GM21786 (cell line): Measurements from ENCODE around the gene ADAMTS19.
"Not testable (repeated sequence)": the region's sequence is repeated elsewhere in the genome, so short reads cannot be mapped to it uniquely, and the experiment has no call there.

Experiments
- ATAC-seq: cut with Tn5 transposase; IDR thresholded peaks from one replicate; pipeline ENCODE4 v1.9.1; 2021; ENCODE audit not compliant: unreplicated experiment

Gene ADAMTS19

DNA sequence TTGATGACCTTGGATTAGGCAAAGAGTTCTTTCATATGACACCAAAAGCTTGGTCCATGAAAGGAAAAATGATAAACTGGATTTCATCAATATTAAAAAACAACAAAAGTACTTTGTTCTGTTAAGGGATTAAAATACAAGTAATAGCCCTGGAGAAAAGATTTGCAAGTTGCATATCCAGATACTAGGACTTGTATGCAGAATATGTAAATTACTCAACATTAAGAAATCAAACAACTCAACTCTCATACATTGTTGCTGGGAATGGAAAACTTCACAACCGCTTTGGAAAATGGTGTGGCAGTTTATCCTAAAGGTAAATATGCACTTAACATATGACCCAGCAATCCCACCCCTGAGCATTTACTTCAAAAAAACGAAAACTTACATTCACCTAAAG, 112.0 kb downstream of the ADAMTS19 start:
- ATAC-seq = no peak

DNA sequence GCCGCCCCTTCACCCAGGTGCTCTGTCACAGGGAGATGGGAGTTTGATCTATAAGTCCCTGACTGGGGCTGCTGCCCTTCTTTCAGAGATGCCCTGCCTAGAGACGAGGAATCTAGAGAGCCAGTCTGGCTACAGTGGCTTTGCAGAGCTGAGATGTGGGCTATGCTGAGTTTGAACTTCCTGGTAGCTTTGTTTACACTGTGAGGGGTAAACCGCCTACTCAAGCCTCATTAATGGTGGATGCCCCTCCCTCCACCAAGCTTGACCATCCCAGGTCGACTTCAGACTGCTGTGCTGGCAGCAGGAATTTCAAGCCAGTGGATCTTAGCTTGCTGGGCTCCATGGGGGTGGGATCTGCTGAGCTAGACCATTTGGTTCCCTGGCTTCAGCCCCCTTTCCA, 124.4 kb downstream of the ADAMTS19 start:
- not testable (repeated sequence) for ATAC-seq

DNA sequence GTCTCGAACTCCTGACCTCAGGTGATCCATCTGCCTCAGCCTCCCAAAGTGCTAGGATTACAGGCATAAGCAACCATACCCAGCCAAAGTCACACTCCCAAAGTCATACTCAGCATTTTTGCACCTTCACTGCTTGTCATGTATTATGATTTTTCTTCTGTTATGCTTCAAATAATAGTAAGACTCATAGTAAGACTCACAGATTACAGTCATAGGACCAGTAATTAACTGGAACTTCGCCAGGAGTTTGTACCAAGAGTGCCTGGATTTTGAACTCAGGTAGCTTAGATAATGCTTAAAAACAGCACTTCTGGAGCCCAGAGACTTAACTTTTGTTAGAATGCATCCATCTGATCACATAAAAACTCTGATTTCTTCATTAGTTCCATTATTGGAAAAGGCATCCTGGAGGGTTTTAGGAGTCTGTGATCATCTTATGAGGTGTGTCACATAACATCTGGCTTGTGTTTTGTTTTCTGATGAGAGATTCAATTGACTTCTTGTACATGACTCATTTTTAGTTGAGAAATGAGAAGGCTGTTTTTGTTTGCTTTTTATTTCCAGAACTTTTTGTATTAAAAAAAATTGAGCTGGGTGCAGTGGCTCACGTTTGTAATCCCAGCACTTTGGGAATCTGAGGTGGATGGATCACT, 131.5 kb downstream of the ADAMTS19 start:
- ATAC-seq = no peak

DNA sequence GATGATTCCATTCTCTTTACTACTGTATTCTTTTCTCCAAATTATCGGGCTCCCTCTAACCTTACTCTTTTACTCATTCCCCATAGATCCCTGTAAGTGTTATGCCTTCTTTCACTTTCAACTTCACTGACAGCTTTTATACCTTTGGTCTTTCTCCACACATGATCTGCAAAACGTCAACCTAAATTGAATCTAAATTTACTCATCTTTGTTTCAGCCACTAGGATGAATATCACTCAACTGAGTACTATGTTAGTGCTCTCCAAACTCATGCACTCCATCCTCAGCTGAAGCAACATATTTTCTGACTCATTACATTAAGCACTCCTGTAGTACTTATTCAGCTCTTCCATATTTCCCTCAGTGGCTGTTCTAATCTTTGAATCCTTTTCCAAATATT, 133.4 kb downstream of the ADAMTS19 start:
- ATAC-seq = no peak

DNA sequence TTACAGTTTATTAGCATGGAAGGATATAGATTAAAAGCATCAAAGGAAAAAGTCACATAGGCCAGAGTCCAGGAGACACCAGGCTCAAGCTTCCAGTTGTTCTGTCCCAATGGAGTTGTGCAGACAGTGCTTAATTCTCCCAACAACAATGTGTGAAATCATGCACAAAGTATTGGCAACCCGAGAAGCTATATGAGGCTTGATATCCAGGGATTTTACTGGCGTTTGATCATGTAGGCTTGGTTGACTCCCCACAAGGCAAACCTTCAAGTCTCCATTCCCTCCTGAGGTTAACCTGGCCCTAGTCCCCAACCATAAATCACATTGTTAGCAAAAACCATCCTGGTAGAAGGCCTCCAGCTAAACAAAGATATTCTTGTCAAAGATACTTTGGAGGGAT, 141.5 kb downstream of the ADAMTS19 start:
- no peak for ATAC-seq

DNA sequence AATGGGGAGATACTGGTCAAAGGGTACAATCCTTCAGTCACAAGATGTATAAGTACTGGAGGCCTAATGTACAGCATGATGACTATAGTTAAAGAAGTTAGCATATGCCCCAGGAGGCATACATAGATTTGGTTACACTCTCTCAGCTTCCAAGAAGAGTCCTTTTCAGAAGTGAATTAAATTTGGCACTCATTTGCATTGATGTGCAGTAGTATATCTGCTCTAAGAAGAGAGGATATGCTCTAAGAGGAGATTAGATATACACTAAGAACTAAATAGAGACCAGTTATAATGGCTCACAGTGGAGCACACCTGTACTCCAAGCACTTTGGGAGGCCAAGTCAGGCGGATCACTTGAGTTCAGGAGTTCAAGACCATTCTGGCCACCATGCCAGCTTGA, 148.3 kb downstream of the ADAMTS19 start:
- no peak for ATAC-seq

DNA sequence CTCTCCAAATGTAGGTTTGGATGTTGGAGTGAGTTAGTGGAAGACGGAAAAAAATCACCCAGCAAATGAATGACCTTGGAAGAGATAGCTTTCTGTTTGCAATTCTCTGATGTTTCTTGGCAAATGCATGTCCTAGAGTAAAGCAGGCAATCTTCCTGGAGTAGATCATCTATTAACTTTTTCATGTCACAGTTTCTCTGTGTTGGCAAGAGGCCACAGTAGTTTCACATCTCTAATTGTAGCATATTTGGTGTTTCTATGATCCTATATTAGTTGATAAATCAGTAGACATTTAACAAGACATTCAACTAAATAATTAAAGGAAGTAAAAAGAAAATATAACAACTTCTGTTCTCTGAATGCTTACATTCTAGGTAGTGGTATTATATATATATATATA, 149.6 kb downstream of the ADAMTS19 start:
- no peak for ATAC-seq

DNA sequence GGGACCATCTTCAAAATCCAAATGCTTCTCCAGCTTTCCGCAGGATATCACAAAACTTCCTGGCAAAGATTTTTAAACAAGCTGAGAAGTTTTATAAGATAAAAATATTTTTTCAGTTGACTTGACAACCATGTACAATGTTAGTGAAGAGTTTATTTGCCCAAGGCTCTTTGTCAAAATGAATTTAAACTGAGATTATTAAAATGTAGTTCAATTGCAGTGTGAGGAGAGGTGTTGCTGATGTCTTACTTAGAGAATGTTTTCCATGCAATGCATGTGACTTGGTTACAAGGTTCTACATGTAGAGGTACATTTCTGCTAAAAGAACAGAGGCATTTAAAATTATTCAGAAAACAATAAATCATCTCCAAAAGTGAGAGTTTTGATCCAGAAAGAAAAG, 156.4 kb downstream of the ADAMTS19 start:
- no peak for ATAC-seq

DNA sequence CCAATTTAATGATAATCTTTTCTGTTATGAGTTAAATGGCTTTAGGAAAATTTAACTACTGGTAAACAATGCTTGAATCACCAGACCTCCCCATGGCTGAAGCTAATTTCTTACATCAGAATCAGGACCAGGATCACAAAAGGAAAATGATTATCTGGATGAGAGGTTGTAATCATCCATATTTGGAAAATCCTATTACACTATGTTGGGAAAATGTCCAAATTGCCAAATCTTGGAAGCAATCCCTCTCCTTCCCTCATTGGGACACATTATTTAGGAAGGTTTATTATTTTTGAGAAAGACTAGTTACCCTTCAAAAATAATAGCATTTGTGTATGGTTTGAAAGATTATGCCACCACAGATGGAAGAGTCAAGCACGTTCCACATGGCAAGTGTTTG, 157.1 kb downstream of the ADAMTS19 start:
- ATAC-seq = no peak

DNA sequence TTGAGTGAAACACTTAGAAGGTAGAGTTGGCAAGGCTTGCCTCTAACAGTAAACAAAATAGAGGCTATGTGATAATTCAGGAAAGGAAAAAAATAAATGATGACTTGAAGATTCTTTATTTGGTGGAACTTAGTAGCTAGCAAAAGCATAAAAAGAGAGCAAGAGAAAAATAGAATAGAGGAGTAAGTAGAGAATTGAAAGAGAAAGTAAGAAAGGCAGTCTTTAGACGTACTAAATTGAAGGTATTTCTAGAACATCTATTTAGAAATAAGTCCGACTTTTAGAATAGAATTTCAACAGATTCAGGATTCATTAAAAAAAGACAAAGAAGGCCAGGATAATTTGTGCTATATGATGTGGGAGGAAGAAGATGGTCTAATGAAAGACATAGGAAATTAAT, 159.7 kb downstream of the ADAMTS19 start:
- ATAC-seq = no peak

DNA sequence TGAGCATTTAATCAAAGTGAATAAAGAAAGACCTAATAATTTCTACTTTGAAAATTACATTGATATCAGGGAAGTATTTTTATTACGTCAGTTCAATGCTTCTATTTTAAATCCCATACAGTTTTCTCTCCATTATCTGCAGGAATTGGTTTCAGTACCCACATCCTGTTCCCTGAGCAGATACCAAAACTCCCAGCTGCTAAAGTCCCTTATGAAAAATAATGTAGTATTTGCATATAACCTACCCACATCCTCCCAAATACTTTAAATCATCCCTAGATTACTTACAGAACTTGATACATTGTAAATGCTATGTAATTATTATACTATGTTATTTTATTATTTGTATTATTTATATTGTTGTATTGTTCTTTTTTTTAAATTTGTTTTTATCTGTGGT, 162.4 kb downstream of the ADAMTS19 start:
- no peak for ATAC-seq

DNA sequence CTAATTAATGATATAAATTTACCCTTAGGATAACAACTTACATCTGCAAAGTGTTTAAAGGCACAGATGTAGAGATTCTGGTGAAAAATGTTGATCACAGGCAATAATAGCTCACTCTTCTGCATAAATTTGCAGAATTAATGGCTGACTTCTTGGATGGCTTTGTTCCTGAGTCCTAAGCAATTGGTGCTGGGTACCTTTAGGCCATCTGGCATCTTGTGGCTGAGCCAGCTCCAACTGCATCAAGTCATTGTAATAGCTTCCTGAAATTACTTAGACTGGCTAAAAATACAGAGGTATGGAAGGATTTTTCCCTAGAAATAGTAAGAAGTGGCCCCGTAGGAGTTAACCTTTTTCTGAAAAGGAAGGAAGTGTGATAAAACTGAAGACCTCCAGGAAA, 169.5 kb downstream of the ADAMTS19 start:
- ATAC-seq = no peak

DNA sequence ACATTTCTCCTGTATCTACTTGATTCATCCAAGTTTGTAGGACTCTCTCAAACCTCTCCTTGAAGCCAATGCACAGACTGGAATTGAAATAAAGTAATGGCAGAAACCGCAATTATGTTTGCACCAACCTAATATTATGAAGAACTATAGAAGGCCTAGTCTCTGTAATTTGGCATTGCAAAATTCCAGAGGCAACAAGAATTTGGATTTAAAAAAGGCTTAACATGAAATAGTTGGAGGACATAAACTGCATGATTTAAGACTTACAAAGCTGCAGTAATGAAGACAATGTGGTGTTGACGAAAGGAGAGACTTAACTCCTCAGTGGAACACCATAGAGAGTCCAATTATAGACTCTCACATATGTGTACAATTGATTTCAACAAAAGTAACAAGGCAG, 170.0 kb downstream of the ADAMTS19 start:
- no peak for ATAC-seq

DNA sequence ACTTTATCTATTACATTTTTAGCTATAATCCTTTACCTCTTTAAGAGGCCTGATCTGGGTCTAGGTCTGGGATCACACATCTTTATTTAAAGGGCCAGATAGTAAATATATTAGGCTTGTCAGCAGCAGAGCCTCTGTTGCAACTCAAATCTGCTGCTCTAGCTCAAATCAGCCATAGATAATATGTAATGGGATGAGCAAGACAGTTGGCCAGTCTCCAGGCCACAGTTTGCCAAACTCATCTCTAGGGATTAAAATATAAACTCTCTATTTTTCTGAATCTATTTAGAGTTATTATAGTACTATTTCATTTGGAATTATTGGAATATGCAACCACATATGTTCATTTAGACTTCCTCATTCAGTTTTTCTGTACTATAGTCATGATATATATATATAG, 171.9 kb downstream of the ADAMTS19 start:
- no peak for ATAC-seq

DNA sequence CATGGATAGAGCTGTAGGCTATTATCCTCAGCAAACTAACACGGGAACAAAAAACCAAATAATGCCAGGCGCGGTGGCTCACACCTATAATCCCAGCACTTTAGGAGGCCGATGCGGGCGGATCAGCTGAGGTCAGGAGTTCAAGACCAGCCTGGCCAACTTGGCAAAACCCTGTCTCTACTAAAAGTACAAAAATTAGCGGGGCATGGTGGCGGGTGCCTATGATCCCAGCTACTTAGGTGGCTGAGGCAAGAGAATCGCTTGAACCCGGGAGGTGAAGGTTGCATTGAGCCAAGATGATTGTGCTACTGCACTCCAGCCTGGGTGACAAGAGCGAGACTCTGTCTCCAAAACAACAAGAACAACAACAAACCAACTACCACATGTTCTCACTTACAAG, 177.4 kb downstream of the ADAMTS19 start:
- not testable (repeated sequence) for ATAC-seq

DNA sequence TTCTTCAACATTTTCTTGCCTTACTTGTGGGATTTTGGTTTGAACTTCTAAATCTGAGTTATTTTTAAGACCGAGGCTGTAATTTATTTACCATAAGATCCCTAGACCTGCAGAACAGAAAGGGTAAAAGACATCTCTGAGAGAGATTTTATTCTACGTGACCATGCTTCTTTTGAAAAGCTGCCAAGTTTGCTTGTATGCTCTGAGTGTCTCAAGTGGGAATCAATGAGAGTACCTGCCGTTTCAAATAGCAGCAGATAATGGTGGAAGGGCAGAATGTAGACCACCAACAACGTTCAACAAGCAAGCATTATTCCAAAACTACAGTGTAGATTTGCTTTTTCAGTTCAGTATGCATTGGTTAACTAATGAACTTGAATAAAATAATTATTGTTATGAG, 179.2 kb downstream of the ADAMTS19 start:
- no peak for ATAC-seq

DNA sequence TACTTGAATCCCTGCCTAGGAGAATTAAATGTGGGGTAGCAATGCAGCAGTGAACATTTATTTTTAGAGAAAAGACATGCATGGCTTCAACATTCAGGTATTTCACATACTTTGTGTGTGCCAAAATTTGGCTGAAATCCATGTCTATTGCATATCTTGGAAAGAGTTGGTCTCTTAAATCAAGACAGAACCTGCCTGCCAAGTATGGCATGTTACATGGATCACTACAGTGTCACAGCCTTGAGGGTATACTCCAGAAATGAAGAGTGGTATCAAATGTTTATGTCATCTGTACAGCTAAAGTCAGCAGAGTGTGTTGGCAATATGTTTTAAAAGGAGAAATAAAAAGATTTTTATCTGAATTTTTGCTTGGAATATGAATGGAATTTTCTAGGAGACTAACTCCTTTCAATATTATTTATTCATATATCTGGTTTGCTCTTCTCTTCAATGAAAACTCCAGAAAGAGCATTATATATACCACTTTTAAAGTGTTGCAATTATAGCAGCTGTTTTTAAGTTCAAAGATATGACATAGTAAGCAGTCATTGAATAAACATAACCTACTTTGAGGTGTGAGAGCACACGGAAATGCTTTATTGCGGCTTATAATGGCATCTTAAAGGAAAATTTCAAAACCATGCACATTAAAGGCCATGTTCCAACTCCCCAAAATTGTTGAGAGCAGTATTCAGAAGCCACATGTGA, 192.4 kb downstream of the ADAMTS19 start:
- ATAC-seq = no peak

DNA sequence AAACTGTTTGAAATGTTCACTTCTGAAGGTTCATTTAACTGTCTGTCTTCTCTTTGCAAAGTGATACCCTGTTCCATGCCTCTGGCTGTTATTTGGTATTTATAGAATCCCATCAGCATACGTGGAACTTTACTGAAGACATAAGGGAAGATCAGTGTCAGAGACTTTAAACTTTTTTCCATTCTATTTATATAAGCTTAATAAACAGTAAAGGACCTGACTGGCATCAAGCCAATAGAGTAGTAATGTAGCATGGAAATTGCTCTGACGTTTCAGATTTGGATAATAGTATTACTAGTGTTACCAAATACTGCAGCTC, 192.9 kb downstream of the ADAMTS19 start:
- ATAC-seq = no peak

DNA sequence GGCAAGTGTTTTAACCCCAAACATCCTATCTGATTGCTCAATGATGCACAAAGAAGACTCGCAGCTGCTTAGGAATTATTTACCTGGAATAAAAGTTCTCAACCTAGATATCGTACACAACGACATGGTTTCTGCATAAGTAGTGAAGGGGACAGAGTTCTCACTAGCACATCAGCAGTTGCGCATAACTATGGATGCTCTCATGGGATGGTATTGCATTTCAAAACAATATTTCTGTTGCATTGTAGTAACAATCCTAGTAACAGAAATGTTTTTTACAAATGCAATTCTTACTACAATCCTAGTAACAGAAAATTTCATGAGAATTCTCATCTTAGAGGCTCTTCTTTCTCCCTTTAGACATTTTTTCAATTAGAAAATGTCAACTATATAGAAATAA, 193.3 kb downstream of the ADAMTS19 start:
- ATAC-seq = no peak

DNA sequence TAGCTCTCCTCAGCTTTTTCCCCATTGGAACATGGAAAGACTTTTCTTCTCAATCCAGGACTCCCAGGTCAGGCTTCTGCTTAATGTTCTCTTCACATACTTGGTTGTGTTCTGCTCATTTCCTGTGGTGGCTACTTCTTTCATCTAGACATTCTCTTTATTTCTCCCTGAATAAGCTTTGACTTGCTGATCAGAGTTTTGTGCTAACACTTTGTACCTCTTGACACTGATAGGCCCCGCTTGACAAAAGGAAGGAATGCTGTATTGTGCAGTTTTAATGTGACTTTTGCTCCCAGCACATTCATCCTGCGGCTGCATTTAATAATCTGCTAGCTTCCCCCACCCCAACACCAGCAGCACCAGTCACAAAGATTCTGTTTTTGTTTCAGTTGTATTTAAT, 196.9 kb downstream of the ADAMTS19 start:
- ATAC-seq = no peak

DNA sequence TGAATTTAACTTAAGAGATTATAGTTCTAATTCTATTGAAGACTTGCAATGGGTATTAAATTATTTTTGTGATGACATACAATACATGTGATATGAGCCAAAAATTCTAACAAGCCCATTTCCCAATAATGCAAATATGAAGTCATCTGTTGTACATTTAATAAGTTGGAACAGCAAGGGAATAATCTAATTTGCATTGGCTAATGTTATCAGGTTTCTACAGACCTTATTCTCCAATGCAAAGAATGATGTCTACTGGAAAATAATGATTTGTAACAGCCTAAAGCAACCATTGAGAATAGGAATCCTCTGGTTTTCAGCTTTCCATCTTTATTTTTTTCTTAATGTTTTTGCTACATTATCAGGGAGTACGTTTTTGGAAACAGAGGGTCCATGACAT, 198.7 kb downstream of the ADAMTS19 start:
- ATAC-seq = no peak

DNA sequence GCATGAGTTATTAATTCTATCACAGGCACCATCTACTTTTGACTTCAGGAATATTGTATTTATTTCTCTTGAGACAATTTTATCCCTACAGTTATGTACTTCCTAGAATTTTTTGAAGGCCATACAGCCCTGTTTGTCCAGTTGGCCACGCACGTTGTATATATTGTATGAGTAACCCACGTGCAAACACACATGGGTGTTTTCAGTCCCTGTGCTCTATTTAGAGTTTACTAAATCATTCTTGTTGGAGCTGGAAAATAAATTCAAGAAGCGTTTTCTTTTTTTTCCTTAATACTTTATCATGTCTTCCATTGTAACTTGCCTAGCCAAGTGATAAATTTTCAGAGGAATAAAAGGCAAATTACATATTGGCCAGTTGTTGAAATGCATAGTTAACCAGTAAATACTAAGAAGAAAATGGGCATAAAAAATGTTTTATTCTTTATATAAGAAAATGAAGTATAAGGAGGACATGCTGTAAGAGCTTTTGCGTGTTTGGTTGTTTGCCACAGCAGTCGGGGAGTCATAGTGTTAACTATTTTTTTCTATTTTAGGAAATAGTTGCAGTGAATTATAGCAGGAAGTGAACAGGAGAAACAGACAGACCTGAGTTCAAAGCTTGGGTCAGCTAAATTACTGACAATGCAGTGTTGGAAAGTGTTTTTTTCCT, 201.4 kb downstream of the ADAMTS19 start:
- no peak for ATAC-seq
